Measurements from ENCODE around the gene MIF4GD. TPM values are rescaled to one million over a fixed set of nuclear protein-coding genes. Genes with fewer than 3 reads are reported as not detected.
A peak's percentile ranks its signal among the peaks of the same experiment; 100 is the strongest.

The MIF4GD gene
- total and polyA plus RNA-seq, 9 of the 15 experiments (the other 6 are each of a cell fraction or from before 2014, with no cell fraction given): 11.8 to 63.8 (median 28.1) TPM

DNA sequence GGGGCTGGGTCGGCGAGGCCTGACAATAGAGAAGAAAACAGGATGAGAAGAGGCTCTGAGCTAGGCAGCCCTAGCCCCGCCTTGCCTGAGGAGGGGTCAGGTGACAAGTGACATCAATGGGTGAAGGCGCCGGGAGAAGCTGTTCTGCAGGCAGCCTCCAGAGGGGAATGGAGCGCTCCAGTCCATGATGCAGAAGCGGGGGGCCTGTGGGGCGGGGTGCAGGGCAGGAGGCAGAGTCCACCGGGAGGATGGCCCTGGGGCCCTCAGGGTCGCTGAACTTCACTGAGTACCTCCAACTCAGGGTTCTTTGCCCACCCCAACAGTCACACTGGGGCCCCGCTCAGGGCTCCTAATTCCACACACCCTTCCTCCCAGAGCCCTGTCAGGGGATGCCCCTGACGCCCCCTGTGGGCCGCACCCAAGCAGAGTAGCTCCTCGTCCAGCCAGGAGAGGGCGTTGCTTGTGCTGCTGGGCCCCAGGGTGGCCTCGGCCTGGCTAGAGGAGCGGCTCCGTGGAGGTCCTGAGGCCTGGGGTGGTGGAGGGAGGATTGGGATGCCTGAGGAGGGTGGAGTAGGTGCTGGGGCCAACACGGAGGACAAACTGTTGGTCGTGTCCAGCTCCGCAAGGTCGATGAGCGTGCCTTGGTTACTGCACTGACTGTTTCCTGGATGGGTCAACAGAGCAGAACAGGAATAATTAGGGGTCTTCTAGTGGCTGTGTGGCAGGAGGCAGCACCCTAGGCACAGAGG lies 30.5 kb downstream of the MIF4GD start (continued):
- TF ChIP-seq, protein P1, sequence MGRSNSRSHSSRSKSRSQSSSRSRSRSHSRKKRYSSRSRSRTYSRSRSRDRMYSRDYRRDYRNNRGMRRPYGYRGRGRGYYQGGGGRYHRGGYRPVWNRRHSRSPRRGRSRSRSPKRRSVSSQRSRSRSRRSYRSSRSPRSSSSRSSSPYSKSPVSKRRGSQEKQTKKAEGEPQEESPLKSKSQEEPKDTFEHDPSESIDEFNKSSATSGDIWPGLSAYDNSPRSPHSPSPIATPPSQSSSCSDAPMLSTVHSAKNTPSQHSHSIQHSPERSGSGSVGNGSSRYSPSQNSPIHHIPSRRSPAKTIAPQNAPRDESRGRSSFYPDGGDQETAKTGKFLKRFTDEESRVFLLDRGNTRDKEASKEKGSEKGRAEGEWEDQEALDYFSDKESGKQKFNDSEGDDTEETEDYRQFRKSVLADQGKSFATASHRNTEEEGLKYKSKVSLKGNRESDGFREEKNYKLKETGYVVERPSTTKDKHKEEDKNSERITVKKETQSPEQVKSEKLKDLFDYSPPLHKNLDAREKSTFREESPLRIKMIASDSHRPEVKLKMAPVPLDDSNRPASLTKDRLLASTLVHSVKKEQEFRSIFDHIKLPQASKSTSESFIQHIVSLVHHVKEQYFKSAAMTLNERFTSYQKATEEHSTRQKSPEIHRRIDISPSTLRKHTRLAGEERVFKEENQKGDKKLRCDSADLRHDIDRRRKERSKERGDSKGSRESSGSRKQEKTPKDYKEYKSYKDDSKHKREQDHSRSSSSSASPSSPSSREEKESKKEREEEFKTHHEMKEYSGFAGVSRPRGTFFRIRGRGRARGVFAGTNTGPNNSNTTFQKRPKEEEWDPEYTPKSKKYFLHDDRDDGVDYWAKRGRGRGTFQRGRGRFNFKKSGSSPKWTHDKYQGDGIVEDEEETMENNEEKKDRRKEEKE (IDR thresholded peaks at IDR 0.05; ENCODE audit: borderline replicate concordance in 1 of 2, control insufficient read depth in 1 of 2, low read depth in 2 of 2, low read length in 1 of 2): no peak
- TF ChIP-seq SMAD1 (IDR thresholded peaks at IDR 0.05; ENCODE audit: low read depth, low read length, partially characterized antibody): no peak
- TF ChIP-seq ZNF197 (CRISPR knock-in tag; IDR thresholded peaks at IDR 0.05; ENCODE audit: low read depth): no peak
- peak; percentile 68; the same call in 1 of the 2 replicates for TF ChIP-seq STAG1 (CRISPR knock-in tag; IDR thresholded peaks at IDR 0.05; ENCODE audit: borderline replicate concordance)
- TF ChIP-seq PCBP2 (IDR thresholded peaks at IDR 0.05; ENCODE audit: low read depth, low read length, poor library complexity, severe bottlenecking): no peak
- TF ChIP-seq ZNF551 (CRISPR knock-in tag; IDR thresholded peaks at IDR 0.05): no peak
- no peak for TF ChIP-seq CAMTA2 (CRISPR knock-in tag; conservative IDR thresholded peaks at IDR 0.05)
- TF ChIP-seq PHF21A (IDR thresholded peaks at IDR 0.05; ENCODE audit: borderline replicate concordance, low read depth): 0 out of 2 replicates have a peak, but pooled peaks have one; percentile 38
- no peak for TF ChIP-seq IFI16 (CRISPR knock-in tag; IDR thresholded peaks at IDR 0.05)
- TF ChIP-seq SREBF1 (IDR thresholded peaks at IDR 0.05; ENCODE audit: borderline replicate concordance, low read depth, low read length): no peak
- no peak for TF ChIP-seq FOXA3 (CRISPR knock-in tag; conservative IDR thresholded peaks at IDR 0.05 in 1 of 2, IDR thresholded peaks at IDR 0.05 in 1 of 2)
- no peak for TF ChIP-seq SRSF7 (optimal IDR thresholded peaks at IDR 0.05; ENCODE audit: low read depth, low read length)
- no peak for TF ChIP-seq RBM15 (IDR thresholded peaks at IDR 0.05; ENCODE audit: insufficient read depth, low read length)
- no peak for TF ChIP-seq PTBP1 (IDR thresholded peaks at IDR 0.05; ENCODE audit: low read depth, low read length)
- TF ChIP-seq, protein P2, sequence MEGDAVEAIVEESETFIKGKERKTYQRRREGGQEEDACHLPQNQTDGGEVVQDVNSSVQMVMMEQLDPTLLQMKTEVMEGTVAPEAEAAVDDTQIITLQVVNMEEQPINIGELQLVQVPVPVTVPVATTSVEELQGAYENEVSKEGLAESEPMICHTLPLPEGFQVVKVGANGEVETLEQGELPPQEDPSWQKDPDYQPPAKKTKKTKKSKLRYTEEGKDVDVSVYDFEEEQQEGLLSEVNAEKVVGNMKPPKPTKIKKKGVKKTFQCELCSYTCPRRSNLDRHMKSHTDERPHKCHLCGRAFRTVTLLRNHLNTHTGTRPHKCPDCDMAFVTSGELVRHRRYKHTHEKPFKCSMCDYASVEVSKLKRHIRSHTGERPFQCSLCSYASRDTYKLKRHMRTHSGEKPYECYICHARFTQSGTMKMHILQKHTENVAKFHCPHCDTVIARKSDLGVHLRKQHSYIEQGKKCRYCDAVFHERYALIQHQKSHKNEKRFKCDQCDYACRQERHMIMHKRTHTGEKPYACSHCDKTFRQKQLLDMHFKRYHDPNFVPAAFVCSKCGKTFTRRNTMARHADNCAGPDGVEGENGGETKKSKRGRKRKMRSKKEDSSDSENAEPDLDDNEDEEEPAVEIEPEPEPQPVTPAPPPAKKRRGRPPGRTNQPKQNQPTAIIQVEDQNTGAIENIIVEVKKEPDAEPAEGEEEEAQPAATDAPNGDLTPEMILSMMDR (IDR thresholded peaks at IDR 0.05 in 2 of 3, conservative IDR thresholded peaks at IDR 0.05 in 1 of 3; ENCODE audit: insufficient read depth in 2 of 3, low read depth in 1 of 3, low read length in 3 of 3): peak; percentile 99 to 100 (median 99)
- TF ChIP-seq, protein P3, sequence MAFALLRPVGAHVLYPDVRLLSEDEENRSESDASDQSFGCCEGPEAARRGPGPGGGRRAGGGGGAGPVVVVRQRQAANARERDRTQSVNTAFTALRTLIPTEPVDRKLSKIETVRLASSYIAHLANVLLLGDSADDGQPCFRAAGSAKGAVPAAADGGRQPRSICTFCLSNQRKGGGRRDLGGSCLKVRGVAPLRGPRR (CRISPR knock-in tag; IDR thresholded peaks at IDR 0.05): no peak
- TF ChIP-seq, protein P4, sequence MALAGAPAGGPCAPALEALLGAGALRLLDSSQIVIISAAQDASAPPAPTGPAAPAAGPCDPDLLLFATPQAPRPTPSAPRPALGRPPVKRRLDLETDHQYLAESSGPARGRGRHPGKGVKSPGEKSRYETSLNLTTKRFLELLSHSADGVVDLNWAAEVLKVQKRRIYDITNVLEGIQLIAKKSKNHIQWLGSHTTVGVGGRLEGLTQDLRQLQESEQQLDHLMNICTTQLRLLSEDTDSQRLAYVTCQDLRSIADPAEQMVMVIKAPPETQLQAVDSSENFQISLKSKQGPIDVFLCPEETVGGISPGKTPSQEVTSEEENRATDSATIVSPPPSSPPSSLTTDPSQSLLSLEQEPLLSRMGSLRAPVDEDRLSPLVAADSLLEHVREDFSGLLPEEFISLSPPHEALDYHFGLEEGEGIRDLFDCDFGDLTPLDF (CRISPR knock-in tag; IDR thresholded peaks at IDR 0.05): 0 out of 2 replicates have a peak, but pooled peaks have one; percentile 36

Measured in K562 (cell line).